ENCODE results near the gene AMOT. TPM values are rescaled to one million over a fixed set of nuclear protein-coding genes. Genes with fewer than 3 reads are reported as not detected.

The AMOT gene
- total RNA-seq, 2 donors from 2014 or later, result 4.2 to 7.3 TPM

DNA sequence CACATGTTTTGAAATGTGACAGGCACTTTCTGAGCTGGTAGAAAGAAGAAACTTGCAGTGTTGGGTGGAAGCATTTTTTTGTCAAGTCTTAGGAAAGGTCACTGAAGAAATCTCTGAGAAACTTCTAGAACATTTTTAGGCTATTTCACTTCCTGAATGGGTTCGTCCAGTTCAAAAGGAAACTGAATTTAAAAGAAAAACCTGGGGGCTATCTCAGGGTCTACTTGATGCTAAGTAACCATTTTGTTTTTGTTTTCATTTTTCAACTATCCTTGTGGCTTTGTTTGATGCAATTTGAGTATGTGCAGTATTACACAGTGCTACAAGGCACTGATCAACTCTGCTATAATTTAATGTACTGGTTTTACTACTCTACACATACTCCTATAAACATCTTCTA lies 34.0 kb upstream of the AMOT start:
- intact Hi-C loops (cut with DNase I), result no loop called here
- Histone ChIP-seq H3K27me3 (no peaks in the 10 kb centered on the region), H3K4me1 (no peaks in the 10 kb centered on the region), H3K4me3 (no peak overlapping the region), H3K27ac (no peak overlapping the region), H3K9me3 (no peaks in the 10 kb centered on the region), H3K36me3 (replicated peaks in 1 of 2; ENCODE audit: insufficient read depth in 1 of 2, low read depth in 2 of 2) (no peaks in the 10 kb centered on the region)
- ATAC-seq (no peak), DNase-seq (no peak)
- 13 to 22% methylated on average over 1 of the region's 1 CpG for WGBS, 2 donors
- TF ChIP-seq POLR2A (IDR thresholded peaks at IDR 0.05), result no peak
- TF ChIP-seq, protein P1, sequence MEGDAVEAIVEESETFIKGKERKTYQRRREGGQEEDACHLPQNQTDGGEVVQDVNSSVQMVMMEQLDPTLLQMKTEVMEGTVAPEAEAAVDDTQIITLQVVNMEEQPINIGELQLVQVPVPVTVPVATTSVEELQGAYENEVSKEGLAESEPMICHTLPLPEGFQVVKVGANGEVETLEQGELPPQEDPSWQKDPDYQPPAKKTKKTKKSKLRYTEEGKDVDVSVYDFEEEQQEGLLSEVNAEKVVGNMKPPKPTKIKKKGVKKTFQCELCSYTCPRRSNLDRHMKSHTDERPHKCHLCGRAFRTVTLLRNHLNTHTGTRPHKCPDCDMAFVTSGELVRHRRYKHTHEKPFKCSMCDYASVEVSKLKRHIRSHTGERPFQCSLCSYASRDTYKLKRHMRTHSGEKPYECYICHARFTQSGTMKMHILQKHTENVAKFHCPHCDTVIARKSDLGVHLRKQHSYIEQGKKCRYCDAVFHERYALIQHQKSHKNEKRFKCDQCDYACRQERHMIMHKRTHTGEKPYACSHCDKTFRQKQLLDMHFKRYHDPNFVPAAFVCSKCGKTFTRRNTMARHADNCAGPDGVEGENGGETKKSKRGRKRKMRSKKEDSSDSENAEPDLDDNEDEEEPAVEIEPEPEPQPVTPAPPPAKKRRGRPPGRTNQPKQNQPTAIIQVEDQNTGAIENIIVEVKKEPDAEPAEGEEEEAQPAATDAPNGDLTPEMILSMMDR (IDR thresholded peaks at IDR 0.05), result no peak

DNA sequence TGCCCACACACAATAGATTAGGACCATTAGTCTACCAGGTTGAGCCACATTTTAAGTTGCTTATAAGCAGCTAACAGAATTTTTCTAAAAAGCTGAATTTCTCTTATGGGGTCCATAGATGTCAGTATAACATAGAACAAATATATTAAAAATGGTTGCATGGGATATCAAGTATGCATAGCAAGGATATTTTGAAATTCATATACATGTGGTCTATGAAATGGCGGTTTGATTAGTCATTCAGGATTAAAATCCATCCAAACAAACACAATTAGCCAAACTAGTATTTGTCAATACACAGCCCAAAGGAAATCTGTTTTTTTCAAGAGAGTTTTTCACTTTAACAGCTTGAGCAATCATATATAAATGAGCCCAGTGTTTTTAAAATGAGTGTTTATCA lies 33.5 kb upstream of the AMOT start:
- intact Hi-C loops (cut with DNase I), result no loop called here
- WGBS, 2 donors, result 41 to 74% methylated on average over 1 of the region's 1 CpG

DNA sequence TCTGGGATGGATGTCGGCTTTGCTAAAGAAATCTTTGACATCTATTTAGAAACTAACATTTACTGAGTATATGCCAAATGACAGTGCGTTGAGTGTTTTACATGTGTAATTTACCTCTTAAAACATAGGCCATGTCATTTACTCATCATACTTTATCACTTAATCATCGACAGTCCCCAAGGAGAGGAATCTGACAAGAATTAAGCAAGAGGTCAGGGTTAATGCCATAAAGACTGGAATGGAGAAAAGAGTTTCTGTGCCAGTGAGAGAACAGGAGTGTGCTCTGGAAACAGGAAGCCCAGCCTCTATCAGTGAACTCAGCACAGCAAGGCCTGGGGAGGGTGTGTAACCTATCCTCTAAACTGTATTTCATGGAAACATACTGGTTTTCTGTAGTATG lies 28.0 kb upstream of the AMOT start:
- TF ChIP-seq POLR2A (IDR thresholded peaks at IDR 0.05), result no peak
- TF ChIP-seq, protein P1 (IDR thresholded peaks at IDR 0.05), result no peak
- 76 to 86% methylated on average over 3 of the region's 3 CpGs for WGBS, 2 donors
- DNase-seq (no peak), ATAC-seq (no peak)
- Histone ChIP-seq H3K9me3 (no peaks in the 10 kb centered on the region), H3K27me3 (no peaks in the 10 kb centered on the region), H3K4me3 (no peak overlapping the region), H3K36me3 (replicated peaks in 1 of 2; ENCODE audit: insufficient read depth in 1 of 2, low read depth in 2 of 2) (no peaks in the 10 kb centered on the region), H3K27ac (no peak overlapping the region), H3K4me1 (no peaks in the 10 kb centered on the region)
- intact Hi-C loops (cut with DNase I), result no loop called here

More for the DNA sequence above, 33.5 kb upstream of the AMOT start:
- H3K27ac ChIP-seq, result no peak overlapping the region
- no peaks in the 10 kb centered on the region for H3K9me3 ChIP-seq
- no peaks in the 10 kb centered on the region for H3K4me1 ChIP-seq
- TF ChIP-seq, protein P1 (IDR thresholded peaks at IDR 0.05), result peak in 1 of 7 experiments; percentile 8
- no peak for TF ChIP-seq POLR2A (IDR thresholded peaks at IDR 0.05)
- no peaks in the 10 kb centered on the region for H3K36me3 ChIP-seq (replicated peaks in 1 of 2; ENCODE audit: insufficient read depth in 1 of 2, low read depth in 2 of 2)
- H3K4me3 ChIP-seq, result no peak overlapping the region
- H3K27me3 ChIP-seq, result no peaks in the 10 kb centered on the region
- no peak for ATAC-seq
- DNase-seq, result no peak

DNA sequence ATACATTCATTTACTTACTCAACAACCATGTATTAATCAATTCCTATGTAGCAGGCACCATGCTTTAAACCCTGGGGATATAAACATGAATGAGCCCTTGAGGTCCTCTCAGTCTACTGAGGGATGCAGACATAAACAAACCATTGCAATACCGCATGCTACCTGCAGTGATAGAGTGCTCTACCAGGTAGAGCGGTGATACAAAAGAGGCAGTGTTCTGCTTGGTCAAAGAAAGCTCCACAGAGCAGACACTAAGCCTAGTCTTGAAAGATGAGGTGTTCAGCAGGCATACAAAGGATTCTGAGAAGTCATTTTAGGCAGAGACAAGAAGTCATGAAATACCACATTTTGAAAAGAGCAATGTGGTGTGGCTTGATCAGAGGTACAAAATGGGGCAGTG lies 26.9 kb upstream of the AMOT start:
- Histone ChIP-seq H3K4me3 (no peak overlapping the region), H3K27ac (no peak overlapping the region), H3K36me3 (replicated peaks in 1 of 2; ENCODE audit: insufficient read depth in 1 of 2, low read depth in 2 of 2) (no peaks in the 10 kb centered on the region), H3K9me3 (no peaks in the 10 kb centered on the region), H3K27me3 (no peaks in the 10 kb centered on the region), H3K4me1 (no peaks in the 10 kb centered on the region)
- intact Hi-C loops (cut with DNase I), result no loop called here
- TF ChIP-seq, protein P1 (IDR thresholded peaks at IDR 0.05), result peak in 2 of 7 experiments; percentile 7 to 10
- TF ChIP-seq POLR2A (IDR thresholded peaks at IDR 0.05), result no peak
- no peak for ATAC-seq
- 76 to 82% methylated on average over 2 of the region's 2 CpGs for WGBS, 2 donors
- DNase-seq, result no peak

DNA sequence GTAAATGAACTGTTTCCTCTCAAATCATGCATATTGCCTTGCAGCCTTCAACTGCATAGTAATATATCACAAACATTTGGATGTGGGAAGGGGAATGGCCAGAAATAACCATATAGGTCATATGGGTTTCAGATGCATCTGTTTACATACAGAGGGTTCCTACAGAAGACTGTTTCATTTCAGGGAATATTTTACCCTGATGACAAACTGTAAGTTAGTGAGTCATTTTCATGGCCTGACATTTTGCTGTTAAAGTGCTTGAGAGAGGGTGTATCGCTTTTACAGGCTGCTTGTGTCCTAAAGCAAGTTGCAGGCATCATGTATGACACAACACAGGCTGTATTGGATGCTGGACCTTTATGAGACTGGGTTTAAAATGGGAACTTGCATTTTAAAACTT lies 25.5 kb upstream of the AMOT start:
- no peaks in the 10 kb centered on the region for H3K27me3 ChIP-seq
- DNase-seq (no peak), ATAC-seq (no peak)
- H3K4me1 ChIP-seq, result no peaks in the 10 kb centered on the region
- TF ChIP-seq, protein P1 (IDR thresholded peaks at IDR 0.05), result no peak
- no peak for TF ChIP-seq POLR2A (IDR thresholded peaks at IDR 0.05)
- no peak overlapping the region for H3K27ac ChIP-seq
- no peaks in the 10 kb centered on the region for H3K36me3 ChIP-seq (replicated peaks in 1 of 2; ENCODE audit: insufficient read depth in 1 of 2, low read depth in 2 of 2)
- H3K4me3 ChIP-seq, result no peak overlapping the region
- no peaks in the 10 kb centered on the region for H3K9me3 ChIP-seq
- WGBS, 2 donors, result 93 to 100% methylated on average over 1 of the region's 1 CpG
- intact Hi-C loops (cut with DNase I), result no loop called here

All from body of pancreas (tissue), 4 donors.